ENCODE measurements around the gene APPL1.

GRCh38 chr3:57227204-57227929 lies at the start of gene APPL1:
- TF ChIP-seq CTCF (IDR thresholded peaks at IDR 0.05) (no peak), POLR2A (IDR thresholded peaks at IDR 0.05) (peak in 1 of 2 donors; percentile 90)
